ENCODE measurements around the gene PTHLH.

The PTHLH gene

GRCh38 chr12:27972721-27973120 is at the start of gene PTHLH:
Gene PTHLH (minus strand): TSS chr12:27972733. CDS start chr12:27969494, 3,239 bp downstream.
- DNase-seq = no peak

- no peak for DNase-seq
Measured at GRCh38 chr12:28021704-28022103, 49.2 kb upstream of the PTHLH start.

- DNase-seq = no peak
Measured at GRCh38 chr12:28017873-28018255, 45.3 kb upstream of the PTHLH start.

DNA sequence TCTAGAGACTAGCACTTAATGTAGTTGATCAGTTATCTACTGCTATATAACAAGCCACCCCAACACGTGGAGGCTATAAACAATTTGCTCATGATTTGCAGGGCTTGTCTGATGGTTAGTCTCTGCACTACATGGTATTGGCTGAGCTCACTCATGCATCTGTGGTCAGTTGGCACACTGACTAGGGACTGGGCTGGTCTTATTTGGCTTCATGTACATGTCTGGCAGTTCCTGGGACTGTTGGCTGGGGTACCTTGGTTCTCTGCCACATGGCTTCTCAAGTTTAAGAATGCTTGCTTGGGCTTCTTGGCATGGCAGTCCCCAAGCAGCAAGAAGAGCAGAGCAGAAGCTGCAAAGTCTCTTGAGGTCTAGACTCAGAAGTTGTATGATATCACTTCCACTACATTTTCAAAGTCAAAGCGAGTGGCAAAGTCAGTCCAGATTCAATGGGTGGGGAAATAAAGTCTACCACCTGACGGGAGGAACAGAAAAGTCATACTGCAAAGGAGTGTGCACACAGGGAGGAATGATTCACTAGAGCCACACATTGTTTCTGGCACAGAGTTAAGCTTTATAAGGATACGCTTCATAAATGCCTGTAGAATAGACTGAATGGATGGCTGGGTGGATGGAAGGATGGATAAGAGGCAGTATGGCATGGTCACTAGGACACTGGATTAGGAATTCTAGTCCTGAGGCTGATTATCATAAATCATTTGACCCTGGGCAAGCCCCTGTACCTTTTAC is 44.8 kb upstream of the PTHLH start:
- DNase-seq = no peak

DNA sequence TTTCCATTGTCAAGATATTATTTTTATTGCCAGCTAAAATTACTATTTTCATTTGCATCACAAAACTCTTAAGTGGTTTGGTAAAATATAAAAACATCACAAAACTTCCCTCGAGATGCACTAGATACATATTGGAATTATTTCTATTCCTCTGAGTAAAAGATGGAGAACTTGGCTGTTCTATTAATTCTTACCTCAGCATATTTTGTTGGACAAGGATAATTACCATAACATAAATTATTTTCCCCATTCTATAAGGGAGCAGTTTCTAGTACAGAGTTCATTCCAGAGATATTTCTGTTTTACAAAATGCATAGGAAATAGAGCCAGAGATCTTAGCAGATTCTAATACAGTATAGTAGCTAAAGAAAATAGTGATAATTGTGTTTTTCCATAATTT is 42.6 kb upstream of the PTHLH start:
- no peak for DNase-seq

GRCh38 chr12:28014196-28014595 is 41.7 kb upstream of the PTHLH start:
- no peak for DNase-seq

GRCh38 chr12:28012333-28012918 is 39.9 kb upstream of the PTHLH start:
- no peak for DNase-seq

DNA sequence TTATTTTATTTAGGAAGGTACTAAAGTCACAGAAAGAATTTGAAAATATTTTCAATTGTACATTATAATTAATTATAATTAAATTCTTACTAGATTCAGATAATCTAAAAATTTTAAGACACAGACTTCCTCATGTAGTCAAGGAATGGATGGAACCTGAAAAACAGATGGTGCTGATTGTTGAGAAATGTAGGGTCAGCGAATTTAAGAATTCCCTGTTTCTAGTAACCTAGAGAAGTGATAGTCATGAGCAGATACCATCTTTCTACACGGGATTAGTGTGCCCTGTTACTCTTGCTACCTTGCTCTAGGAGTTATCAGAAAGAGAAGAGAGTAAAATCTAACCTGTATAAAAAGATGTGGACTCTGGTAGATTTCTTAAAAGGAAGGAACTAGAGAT is 37.5 kb upstream of the PTHLH start:
- DNase-seq = no peak

- no peak for DNase-seq
Measured at GRCh38 chr12:27999970-28000369, 27.4 kb upstream of the PTHLH start.

DNA sequence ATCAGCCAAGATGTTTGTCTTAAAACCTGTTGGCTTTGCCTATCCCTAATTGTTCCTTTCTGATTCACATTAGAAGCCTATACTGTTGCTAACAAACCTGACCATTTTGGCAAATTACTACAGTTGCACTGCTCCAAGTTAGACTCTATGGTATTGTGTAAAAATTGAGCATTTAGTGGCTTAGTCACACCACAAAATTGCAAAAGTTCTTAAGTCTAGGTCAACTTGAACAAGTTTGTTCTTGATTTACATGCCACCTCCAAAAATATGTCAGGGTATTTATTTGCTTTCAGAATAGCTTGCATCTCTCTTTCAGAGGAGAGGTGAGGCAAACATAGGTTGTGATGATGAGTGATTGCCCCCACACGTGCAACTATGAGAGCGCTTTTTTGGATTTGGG is 27.0 kb upstream of the PTHLH start:
- no peak for DNase-seq

GRCh38 chr12:27998658-27999057 is 26.1 kb upstream of the PTHLH start:
- no peak for DNase-seq

GRCh38 chr12:27998170-27998569 is 25.6 kb upstream of the PTHLH start:
- no peak for DNase-seq

DNA sequence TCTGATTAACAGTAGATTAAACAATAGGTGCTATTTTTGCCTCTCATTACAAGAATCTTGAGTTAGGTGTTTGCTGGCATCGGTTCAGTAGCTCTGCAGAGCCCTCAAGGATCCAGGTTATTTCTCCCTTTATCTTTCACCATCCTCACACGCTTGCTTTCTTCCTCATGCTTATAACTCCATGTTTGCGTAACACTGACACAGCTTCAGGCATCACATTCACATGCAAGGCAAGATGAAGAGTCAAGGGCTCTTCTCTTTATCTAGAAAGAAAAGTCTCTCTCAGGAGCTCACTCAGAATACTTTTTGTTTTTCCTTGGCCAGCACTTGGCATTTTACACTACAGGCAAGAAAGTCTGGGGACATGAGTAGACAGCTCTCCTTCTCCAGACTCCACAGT is 24.2 kb upstream of the PTHLH start:
- DNase-seq = no peak

GRCh38 chr12:27995406-27995805 is 22.9 kb upstream of the PTHLH start:
- no peak for DNase-seq

- no peak for DNase-seq
Measured at GRCh38 chr12:27988594-27989233, 16.2 kb upstream of the PTHLH start.

DNA sequence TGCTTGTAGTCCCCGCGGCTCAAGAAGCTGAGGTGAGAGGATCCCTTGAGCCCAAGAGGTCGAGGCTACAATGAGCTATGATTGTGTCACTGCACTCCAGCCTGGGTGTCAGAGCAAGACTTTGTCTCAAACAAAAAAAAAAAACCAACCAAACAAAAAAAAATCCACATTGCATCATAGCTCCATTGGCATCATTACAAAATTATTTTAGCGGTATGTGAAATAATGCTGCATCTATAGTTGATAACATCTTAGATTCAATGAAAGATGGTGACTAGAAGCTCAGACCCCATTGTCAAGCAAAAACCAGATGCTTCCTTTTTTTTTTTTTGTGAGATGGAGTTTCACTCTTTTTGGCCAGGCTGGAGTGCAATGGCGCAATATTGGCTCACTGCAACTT is 14.8 kb upstream of the PTHLH start:
- no peak for DNase-seq

DNA sequence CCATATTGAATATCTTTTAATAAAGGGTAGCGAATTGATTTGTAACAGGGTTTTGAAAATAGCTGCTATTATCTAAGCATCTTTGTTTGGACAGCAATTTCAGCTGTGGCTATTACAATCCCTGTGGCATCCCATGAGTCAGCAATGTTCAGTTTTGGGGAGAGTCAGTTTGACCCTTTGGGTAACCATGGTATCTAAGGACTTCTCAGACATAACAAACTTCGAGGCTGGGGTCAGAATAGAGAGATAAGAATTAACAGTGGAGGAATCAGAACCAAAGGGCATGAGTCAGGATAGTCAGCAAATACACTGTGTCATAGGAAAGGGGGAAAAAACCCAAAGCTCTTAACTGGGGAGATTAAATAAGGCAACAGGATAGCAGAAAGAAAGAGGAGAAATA is 11.7 kb upstream of the PTHLH start:
- DNase-seq = no peak

GRCh38 chr12:27982951-27983350 is 10.4 kb upstream of the PTHLH start:
- DNase-seq = no peak

DNA sequence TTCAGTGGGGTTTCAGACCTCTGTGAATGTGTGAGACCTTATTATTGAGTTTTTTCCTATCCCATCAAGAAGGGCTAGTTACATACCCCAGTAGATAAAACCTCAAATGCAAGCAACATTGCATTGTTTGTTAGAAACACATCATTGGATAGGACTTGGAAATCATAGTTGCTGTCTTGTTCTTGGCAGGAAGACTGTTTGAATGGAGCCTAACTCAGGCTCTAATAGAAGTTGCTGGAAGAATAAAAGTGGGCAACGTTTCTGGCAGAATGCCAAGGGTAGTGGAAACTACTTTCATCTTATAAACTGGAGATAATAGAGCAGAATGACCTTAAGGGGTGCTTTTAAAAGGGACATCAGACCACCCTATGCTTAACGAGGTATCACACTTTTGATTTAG is 9.9 kb upstream of the PTHLH start:
- DNase-seq = no peak

DNA sequence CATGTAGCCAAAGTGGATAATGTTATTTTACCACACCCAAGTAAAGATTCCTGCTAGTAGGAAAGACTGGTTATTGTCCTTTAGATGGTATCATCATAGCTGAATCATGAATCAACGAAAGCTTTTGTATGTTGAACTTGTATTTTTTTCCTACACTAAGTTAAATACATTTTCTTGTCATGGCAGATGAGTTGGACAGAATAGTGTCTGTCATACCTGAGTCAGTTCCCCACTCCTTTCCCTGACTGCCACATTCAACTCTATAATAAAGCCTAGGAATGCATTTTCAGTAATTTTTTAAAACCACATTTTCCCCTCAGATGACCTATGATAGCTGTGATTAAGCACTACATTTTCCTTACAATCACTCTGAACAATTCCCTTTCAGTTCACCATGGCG is 9.3 kb upstream of the PTHLH start:
- DNase-seq = no peak

DNA sequence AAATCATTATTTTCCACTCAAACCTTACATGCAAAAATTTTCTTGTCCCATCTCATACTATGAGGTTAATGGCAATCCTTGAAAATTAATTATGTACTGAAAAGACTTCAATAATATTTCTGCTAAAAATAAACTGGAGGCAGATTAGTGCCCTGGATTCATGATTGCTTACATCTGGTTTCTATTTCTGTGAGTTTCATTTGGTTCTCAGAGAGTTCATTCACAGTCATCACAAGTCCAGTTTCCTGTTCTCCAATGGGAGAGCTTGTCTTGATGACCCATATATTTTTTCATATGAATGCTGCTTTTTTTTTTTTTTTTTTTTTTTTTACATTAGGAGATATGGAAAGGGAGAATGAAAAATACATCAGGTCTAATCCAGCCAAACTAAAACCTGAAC is 6.6 kb upstream of the PTHLH start:
- no peak for DNase-seq

GRCh38 chr12:27975222-27976136 is 2.9 kb upstream of the PTHLH start:
- DNase-seq = peak; percentile 9

DNA sequence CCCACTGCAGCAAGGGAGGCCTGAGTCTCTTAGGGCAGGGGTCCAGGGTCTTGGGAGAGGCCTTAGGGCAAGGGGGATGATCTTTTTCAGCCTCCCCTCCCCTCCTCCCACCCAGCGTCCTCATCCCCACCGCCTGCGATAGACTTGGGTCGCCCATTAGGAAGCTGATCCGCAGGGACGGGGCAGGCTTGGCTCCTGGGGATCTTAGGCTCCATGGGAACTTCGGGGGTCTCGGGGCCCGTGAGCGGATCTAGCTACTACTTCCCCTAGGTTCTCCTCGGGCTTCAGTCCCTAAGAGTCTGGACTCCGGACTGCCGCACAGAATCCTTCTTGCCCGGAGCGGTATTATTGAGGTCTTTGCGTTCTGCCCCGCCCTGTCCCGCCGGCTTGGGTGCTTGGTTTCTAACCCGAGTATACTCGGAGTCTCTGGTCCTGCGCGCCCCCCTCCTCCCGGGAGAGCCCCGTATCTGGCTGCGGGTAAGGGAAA is 2.2 kb upstream of the PTHLH start:
- no peak for DNase-seq

Measured in activated CD4-positive, alpha-beta T cell treated with anti-CD3 and anti-CD28 coated beads, Interleukin-2, amount 50 U/mL, for 16 hours (primary cell).